ENCODE results near the gene PERM1. TPM values are rescaled to one million over a fixed set of nuclear protein-coding genes. Genes with fewer than 3 reads are reported as not detected.

Gene PERM1
- polyA plus RNA-seq, 1 donor (not counting 4 experiments of a cell fraction or from before 2014, with no cell fraction given): not detected

DNA sequence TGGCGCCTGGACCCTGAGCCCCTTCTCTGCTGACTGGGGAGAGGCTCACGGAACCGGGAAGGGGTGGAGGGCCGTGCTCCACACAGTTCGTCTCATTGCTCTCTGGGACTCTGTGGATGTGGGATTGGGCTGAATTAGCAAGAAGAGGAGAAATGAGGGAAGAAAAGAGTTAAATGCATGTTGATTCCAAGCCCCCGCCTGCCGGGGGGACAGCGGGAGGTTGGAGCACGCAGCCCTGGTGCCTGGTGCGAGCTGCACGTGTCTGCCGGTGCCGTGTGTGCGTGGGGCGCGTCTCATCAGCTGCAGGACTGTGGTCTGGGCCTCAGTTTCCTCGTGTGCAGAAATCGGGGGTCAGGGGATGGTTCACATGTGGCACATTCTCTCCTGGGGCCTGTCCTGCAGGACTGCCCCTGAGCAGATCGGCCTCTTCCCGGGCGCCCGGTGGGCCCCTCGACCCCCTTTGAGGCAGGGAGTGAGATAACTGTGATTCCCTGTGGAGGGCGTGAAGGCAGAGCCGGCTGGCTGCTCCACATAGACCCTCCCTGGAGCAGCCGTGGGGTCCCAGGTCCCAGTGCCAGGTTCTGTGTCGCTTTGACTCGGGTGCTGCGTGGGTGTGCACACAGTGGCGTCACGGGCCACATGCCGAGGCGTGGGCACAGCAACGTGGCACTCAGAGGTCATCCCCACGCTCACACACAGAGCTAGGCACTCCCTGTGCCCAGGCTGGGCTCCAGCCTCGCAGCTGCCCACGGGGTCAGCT lies 46.7 kb downstream of the PERM1 start:
- no peaks in the 10 kb centered on the region for H3K9me1 ChIP-seq (ENCODE audit: control insufficient read depth, extremely low read depth, insufficient read depth, low read length)
- dilution Hi-C loops (cut with MboI; ENCODE audit: extremely low pct_ligation_motif_present, low sequenced_read_pairs): no loop called here
- peaks cover 79% of the 10 kb centered on the region for H3K27me3 ChIP-seq (ENCODE audit: control insufficient read depth, extremely low read depth, insufficient read depth, low read length)
- no peaks in the 10 kb centered on the region for H3K36me3 ChIP-seq (ENCODE audit: control insufficient read depth in 2 of 2, extremely low read depth in 1 of 2, insufficient read depth in 2 of 2, low read length in 2 of 2)
- no peaks in the 10 kb centered on the region for H3K79me2 ChIP-seq (ENCODE audit: control insufficient read depth, insufficient read depth, low read length)
- no peak overlapping the region for H2AFZ ChIP-seq (ENCODE audit: control insufficient read depth, low read length)
- H3K4me3 ChIP-seq (ENCODE audit: control insufficient read depth in 2 of 3, extremely low read depth in 1 of 3, insufficient read depth in 2 of 3, low read depth in 1 of 3, low read length in 3 of 3): no peak overlapping the region
- H3K4me1 ChIP-seq (ENCODE audit: control insufficient read depth, extremely low read depth, insufficient read depth, low read length): no peaks in the 10 kb centered on the region
- H3K9ac ChIP-seq (ENCODE audit: control insufficient read depth, extremely low read depth, insufficient read depth, low read length): no peak overlapping the region
- H4K20me1 ChIP-seq (ENCODE audit: control insufficient read depth, extremely low read depth, insufficient read depth, low read length): no peaks in the 10 kb centered on the region
- H3K27ac ChIP-seq (ENCODE audit: control insufficient read depth, insufficient read depth, low read length): no peak overlapping the region
- FAIRE-seq (no peak), DNase-seq (ENCODE audit: low read depth, low spot score) (no peak)
- H3K4me2 ChIP-seq (ENCODE audit: control insufficient read depth, extremely low read depth, insufficient read depth, low read depth, low read length): no peak overlapping the region
- TF ChIP-seq EZH2 (IDR thresholded peaks at IDR 0.05; ENCODE audit: low read length): peak; percentile 97
- TF ChIP-seq, protein P1, sequence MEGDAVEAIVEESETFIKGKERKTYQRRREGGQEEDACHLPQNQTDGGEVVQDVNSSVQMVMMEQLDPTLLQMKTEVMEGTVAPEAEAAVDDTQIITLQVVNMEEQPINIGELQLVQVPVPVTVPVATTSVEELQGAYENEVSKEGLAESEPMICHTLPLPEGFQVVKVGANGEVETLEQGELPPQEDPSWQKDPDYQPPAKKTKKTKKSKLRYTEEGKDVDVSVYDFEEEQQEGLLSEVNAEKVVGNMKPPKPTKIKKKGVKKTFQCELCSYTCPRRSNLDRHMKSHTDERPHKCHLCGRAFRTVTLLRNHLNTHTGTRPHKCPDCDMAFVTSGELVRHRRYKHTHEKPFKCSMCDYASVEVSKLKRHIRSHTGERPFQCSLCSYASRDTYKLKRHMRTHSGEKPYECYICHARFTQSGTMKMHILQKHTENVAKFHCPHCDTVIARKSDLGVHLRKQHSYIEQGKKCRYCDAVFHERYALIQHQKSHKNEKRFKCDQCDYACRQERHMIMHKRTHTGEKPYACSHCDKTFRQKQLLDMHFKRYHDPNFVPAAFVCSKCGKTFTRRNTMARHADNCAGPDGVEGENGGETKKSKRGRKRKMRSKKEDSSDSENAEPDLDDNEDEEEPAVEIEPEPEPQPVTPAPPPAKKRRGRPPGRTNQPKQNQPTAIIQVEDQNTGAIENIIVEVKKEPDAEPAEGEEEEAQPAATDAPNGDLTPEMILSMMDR (optimal IDR thresholded peaks at IDR 0.05 in 1 of 3, IDR thresholded peaks at IDR 0.05 in 1 of 3, conservative IDR thresholded peaks at IDR 0.05 in 1 of 3; ENCODE audit: extremely low read depth in 1 of 3, insufficient read depth in 2 of 3, low read length in 3 of 3): no peak
- no peaks in the 10 kb centered on the region for H3K9me3 ChIP-seq (ENCODE audit: control insufficient read depth, low read depth, low read length)

GRCh38 chr1:933603-933940 lies 48.3 kb downstream of the PERM1 start:
- peaks cover 79% of the 10 kb centered on the region for H3K27me3 ChIP-seq (ENCODE audit: control insufficient read depth, extremely low read depth, insufficient read depth, low read length)
- no peaks in the 10 kb centered on the region for H4K20me1 ChIP-seq (ENCODE audit: control insufficient read depth, extremely low read depth, insufficient read depth, low read length)
- no peak overlapping the region for H2AFZ ChIP-seq (ENCODE audit: control insufficient read depth, low read length)
- H3K27ac ChIP-seq (ENCODE audit: control insufficient read depth, insufficient read depth, low read length): no peak overlapping the region
- no peaks in the 10 kb centered on the region for H3K9me3 ChIP-seq (ENCODE audit: control insufficient read depth, low read depth, low read length)
- DNase-seq (ENCODE audit: low read depth, low spot score) (no peak), FAIRE-seq (no peak)
- no peaks in the 10 kb centered on the region for H3K9me1 ChIP-seq (ENCODE audit: control insufficient read depth, extremely low read depth, insufficient read depth, low read length)
- no peak overlapping the region for H3K4me3 ChIP-seq (ENCODE audit: control insufficient read depth in 2 of 3, extremely low read depth in 1 of 3, insufficient read depth in 2 of 3, low read depth in 1 of 3, low read length in 3 of 3)
- H3K9ac ChIP-seq (ENCODE audit: control insufficient read depth, extremely low read depth, insufficient read depth, low read length): no peak overlapping the region
- dilution Hi-C loops (cut with MboI; ENCODE audit: extremely low pct_ligation_motif_present, low sequenced_read_pairs): no loop called here
- TF ChIP-seq, protein P1 (optimal IDR thresholded peaks at IDR 0.05 in 1 of 3, IDR thresholded peaks at IDR 0.05 in 1 of 3, conservative IDR thresholded peaks at IDR 0.05 in 1 of 3; ENCODE audit: extremely low read depth in 1 of 3, insufficient read depth in 2 of 3, low read length in 3 of 3): no peak
- TF ChIP-seq EZH2 (IDR thresholded peaks at IDR 0.05; ENCODE audit: low read length): no peak
- no peaks in the 10 kb centered on the region for H3K36me3 ChIP-seq (ENCODE audit: control insufficient read depth in 2 of 2, extremely low read depth in 1 of 2, insufficient read depth in 2 of 2, low read length in 2 of 2)
- H3K4me1 ChIP-seq (ENCODE audit: control insufficient read depth, extremely low read depth, insufficient read depth, low read length): no peaks in the 10 kb centered on the region
- no peak overlapping the region for H3K4me2 ChIP-seq (ENCODE audit: control insufficient read depth, extremely low read depth, insufficient read depth, low read depth, low read length)
- H3K79me2 ChIP-seq (ENCODE audit: control insufficient read depth, insufficient read depth, low read length): no peaks in the 10 kb centered on the region

Data from keratinocyte (primary cell).